ENCODE measurements around the gene H6PD.
"Not testable (repeated sequence)": the region's sequence is repeated elsewhere in the genome, so short reads cannot be mapped to it uniquely, and the experiment has no call there.

H6PD gene

GRCh38 chr1:9281071-9281827 is 46.7 kb downstream of the H6PD start:
- DNase-seq = no peak

- no peak for DNase-seq
Observed at GRCh38 chr1:9281908-9282695, 47.5 kb downstream of the H6PD start.

- no peak for DNase-seq
Observed at GRCh38 chr1:9282696-9282955, 48.1 kb downstream of the H6PD start.

- DNase-seq = peak in 3 of 6 experiments; percentile 20 to 45 (median 22)
Observed at GRCh38 chr1:9284061-9284460, 49.5 kb downstream of the H6PD start.

GRCh38 chr1:9286556-9286955 is 52.0 kb downstream of the H6PD start:
- no peak for DNase-seq

- DNase-seq = peak; percentile 44 to 87 (median 77)
Observed at GRCh38 chr1:9289090-9289534, 54.5 kb downstream of the H6PD start.

GRCh38 chr1:9289711-9290485 is 55.3 kb downstream of the H6PD start:
- peak in 2 of 6 experiments; percentile 9 to 23 for DNase-seq

- no peak for DNase-seq
Observed at GRCh38 chr1:9291914-9292360, 57.4 kb downstream of the H6PD start.

GRCh38 chr1:9292361-9293240 is 58.0 kb downstream of the H6PD start, which contains the start of gene SPSB1:
TSS of gene SPSB1 (plus strand) at chr1:9292894. CDS start at chr1:9355892, 62,998 bp downstream.
- peak; percentile 23 to 66 (median 61) for DNase-seq

GRCh38 chr1:9293241-9293532 is 58.6 kb downstream of the H6PD start:
- no peak for DNase-seq

- peak in 5 of 6 experiments; percentile 14 to 70 (median 36) for DNase-seq
Observed at GRCh38 chr1:9293533-9294404, 59.2 kb downstream of the H6PD start.

- peak in 1 of 6 experiments; percentile 10 for DNase-seq
Observed at GRCh38 chr1:9294405-9294773, 59.8 kb downstream of the H6PD start.

GRCh38 chr1:9294910-9295636 is 60.5 kb downstream of the H6PD start:
- DNase-seq = no peak

GRCh38 chr1:9295884-9296283 is 61.3 kb downstream of the H6PD start:
- no peak for DNase-seq

- DNase-seq = no peak
Observed at GRCh38 chr1:9296850-9297249, 62.3 kb downstream of the H6PD start.

- no peak for DNase-seq
Observed at GRCh38 chr1:9297831-9298230, 63.3 kb downstream of the H6PD start.

- DNase-seq = no peak
Observed at GRCh38 chr1:9298282-9298681, 63.7 kb downstream of the H6PD start.

- not testable (repeated sequence) for DNase-seq
Observed at GRCh38 chr1:9299571-9300541, 65.3 kb downstream of the H6PD start.

- DNase-seq = no peak
Observed at GRCh38 chr1:9300573-9300972, 66.0 kb downstream of the H6PD start.
